ENCODE results near the gene SLC9A7.

The SLC9A7 gene

GRCh38 chrX:46597208-46597607, 161.7 kb downstream of the SLC9A7 start:
- no peaks in the 10 kb centered on the region for H4K20me1 ChIP-seq (ENCODE audit: insufficient read depth, low read length, poor library complexity, severe bottlenecking)
- no peaks in the 10 kb centered on the region for H3K4me1 ChIP-seq (ENCODE audit: insufficient read depth, low read length, poor library complexity, severe bottlenecking)
- no peaks in the 10 kb centered on the region for H3K9me2 ChIP-seq (replicated peaks; ENCODE audit: low read depth, low read length)
- no peak for TF ChIP-seq CTCF (conservative IDR thresholded peaks at IDR 0.05; ENCODE audit: low read length)
- no peak for TF ChIP-seq EZH2phosphoT487 (IDR thresholded peaks at IDR 0.05; ENCODE audit: borderline replicate concordance)
- no peaks in the 10 kb centered on the region for H3F3A ChIP-seq (ENCODE audit: low read depth)
- H3K4me3 ChIP-seq (ENCODE audit: low read length, poor library complexity, severe bottlenecking) = no peak overlapping the region
- no peaks in the 10 kb centered on the region for H3K27me3 ChIP-seq (ENCODE audit: insufficient read depth, low read length, poor library complexity, severe bottlenecking)
- H3K9ac ChIP-seq (ENCODE audit: low read depth, low read length, poor library complexity, severe bottlenecking) = no peak overlapping the region
- H3K9me3 ChIP-seq (ENCODE audit: insufficient read depth, low read depth, low read length) = no peaks in the 10 kb centered on the region
- H3K36me3 ChIP-seq (ENCODE audit: insufficient read depth, low read length) = no peaks in the 10 kb centered on the region
- no peak overlapping the region for H2AFZ ChIP-seq (ENCODE audit: low read length)
- no peaks in the 10 kb centered on the region for H3K79me2 ChIP-seq (ENCODE audit: insufficient read depth, low read length)
- no peak overlapping the region for H3K4me2 ChIP-seq (ENCODE audit: low read depth, low read length, poor library complexity, severe bottlenecking)

- H3K79me2 ChIP-seq (ENCODE audit: insufficient read depth, low read length) = no peaks in the 10 kb centered on the region
Measured at GRCh38 chrX:46595084-46595483, 163.8 kb downstream of the SLC9A7 start.

GRCh38 chrX:46589977-46590723, 168.8 kb downstream of the SLC9A7 start:
- H3K4me1 ChIP-seq (ENCODE audit: insufficient read depth, low read length, poor library complexity, severe bottlenecking) = peaks cover 14% of the 10 kb centered on the region
- no peak overlapping the region for H2AFZ ChIP-seq (ENCODE audit: low read length)
- no peaks in the 10 kb centered on the region for H3F3A ChIP-seq (ENCODE audit: low read depth)
- H3K27me3 ChIP-seq (ENCODE audit: insufficient read depth, low read length, poor library complexity, severe bottlenecking) = no peaks in the 10 kb centered on the region
- no peaks in the 10 kb centered on the region for H3K9me2 ChIP-seq (replicated peaks; ENCODE audit: low read depth, low read length)
- no peaks in the 10 kb centered on the region for H4K20me1 ChIP-seq (ENCODE audit: insufficient read depth, low read length, poor library complexity, severe bottlenecking)
- no peak for TF ChIP-seq CTCF (conservative IDR thresholded peaks at IDR 0.05; ENCODE audit: low read length)
- no peak for TF ChIP-seq EZH2phosphoT487 (IDR thresholded peaks at IDR 0.05; ENCODE audit: borderline replicate concordance)
- no peak overlapping the region for H3K4me3 ChIP-seq (ENCODE audit: low read length, poor library complexity, severe bottlenecking)
- H3K9ac ChIP-seq (ENCODE audit: low read depth, low read length, poor library complexity, severe bottlenecking) = no peak overlapping the region
- no peaks in the 10 kb centered on the region for H3K36me3 ChIP-seq (ENCODE audit: insufficient read depth, low read length)
- H3K9me3 ChIP-seq (ENCODE audit: insufficient read depth, low read depth, low read length) = no peaks in the 10 kb centered on the region
- no peaks in the 10 kb centered on the region for H3K79me2 ChIP-seq (ENCODE audit: insufficient read depth, low read length)
- no peak overlapping the region for H3K4me2 ChIP-seq (ENCODE audit: low read depth, low read length, poor library complexity, severe bottlenecking)

More at GRCh38 chrX:46595084-46595483, 163.8 kb downstream of the SLC9A7 start:
- no peak for TF ChIP-seq EZH2phosphoT487 (IDR thresholded peaks at IDR 0.05; ENCODE audit: borderline replicate concordance)
- no peak for TF ChIP-seq CTCF (conservative IDR thresholded peaks at IDR 0.05; ENCODE audit: low read length)
- no peak overlapping the region for H3K9ac ChIP-seq (ENCODE audit: low read depth, low read length, poor library complexity, severe bottlenecking)
- H3K4me1 ChIP-seq (ENCODE audit: insufficient read depth, low read length, poor library complexity, severe bottlenecking) = no peaks in the 10 kb centered on the region
- no peaks in the 10 kb centered on the region for H3K9me3 ChIP-seq (ENCODE audit: insufficient read depth, low read depth, low read length)
- no peaks in the 10 kb centered on the region for H3K27me3 ChIP-seq (ENCODE audit: insufficient read depth, low read length, poor library complexity, severe bottlenecking)
- no peaks in the 10 kb centered on the region for H4K20me1 ChIP-seq (ENCODE audit: insufficient read depth, low read length, poor library complexity, severe bottlenecking)
- H3K9me2 ChIP-seq (replicated peaks; ENCODE audit: low read depth, low read length) = no peaks in the 10 kb centered on the region
- H3F3A ChIP-seq (ENCODE audit: low read depth) = no peaks in the 10 kb centered on the region
- no peaks in the 10 kb centered on the region for H3K36me3 ChIP-seq (ENCODE audit: insufficient read depth, low read length)
- H3K4me3 ChIP-seq (ENCODE audit: low read length, poor library complexity, severe bottlenecking) = no peak overlapping the region
- no peak overlapping the region for H2AFZ ChIP-seq (ENCODE audit: low read length)
- H3K4me2 ChIP-seq (ENCODE audit: low read depth, low read length, poor library complexity, severe bottlenecking) = no peak overlapping the region

All from Loucy (cell line).